Measurements from ENCODE around the gene ADRA2A.

The ADRA2A gene

DNA sequence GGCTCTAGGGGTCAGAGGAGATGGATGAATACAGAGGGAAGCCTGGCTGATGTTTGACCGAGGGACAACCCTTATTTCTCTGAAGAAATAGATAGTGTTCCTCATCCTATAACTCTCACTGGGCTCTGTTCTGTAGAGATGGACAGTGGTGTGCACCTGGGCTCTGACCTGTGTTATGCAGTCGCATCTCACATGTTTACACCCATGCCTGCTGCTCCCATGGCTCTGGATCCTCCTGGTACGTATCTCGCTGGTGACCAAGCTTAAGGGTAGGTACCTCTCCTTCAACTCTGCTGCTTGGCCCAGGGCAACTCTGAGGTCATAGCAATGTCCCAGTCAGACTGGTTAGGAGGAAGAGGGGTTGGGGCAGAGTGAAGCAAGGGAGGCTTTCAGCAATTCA lies 42.8 kb downstream of the ADRA2A start:
- H3K4me3 ChIP-seq (ENCODE audit: low read depth, low read length) = no peak overlapping the region
- H3K9me3 ChIP-seq (ENCODE audit: control insufficient read depth, insufficient read depth, low read depth, low read length) = no peaks in the 10 kb centered on the region; the same call in 1 of the 2 replicates
- H3K4me1 ChIP-seq (ENCODE audit: control insufficient read depth, insufficient read depth, low read length) = no peaks in the 10 kb centered on the region
- POLR2A ChIA-PET = no interaction called here
- H3K36me3 ChIP-seq (ENCODE audit: control insufficient read depth in 2 of 2, insufficient read depth in 1 of 2, low read length in 2 of 2) = no peaks in the 10 kb centered on the region
- no peak overlapping the region for H3K27ac ChIP-seq (ENCODE audit: extremely low read depth, low read depth, low read length)
- TF ChIP-seq OVOL3 (tag by site-specific recombination; IDR thresholded peaks at IDR 0.05) (no peak), ZNF514 (tag by site-specific recombination; IDR thresholded peaks at IDR 0.05) (no peak), ZNF701 (tag by site-specific recombination; IDR thresholded peaks at IDR 0.05) (no peak), ZNF335 (tag by site-specific recombination; conservative IDR thresholded peaks at IDR 0.05) (no peak), ZNF777 (tag by site-specific recombination; IDR thresholded peaks at IDR 0.05; ENCODE audit: borderline replicate concordance) (no peak), TCF7L2 (IDR thresholded peaks at IDR 0.05; ENCODE audit: borderline replicate concordance, low read depth, low read length) (no peak), ZNF660 (tag by site-specific recombination; IDR thresholded peaks at IDR 0.05) (no peak), ZNF677 (tag by site-specific recombination; IDR thresholded peaks at IDR 0.05) (no peak), SP3 (tag by site-specific recombination; IDR thresholded peaks at IDR 0.05) (no peak), ZNF311 (tag by site-specific recombination; IDR thresholded peaks at IDR 0.05; ENCODE audit: borderline replicate concordance) (no peak), HOXD13 (CRISPR knock-in tag; IDR thresholded peaks at IDR 0.05; ENCODE audit: borderline replicate concordance) (no peak)
- TF ChIP-seq, protein P1, sequence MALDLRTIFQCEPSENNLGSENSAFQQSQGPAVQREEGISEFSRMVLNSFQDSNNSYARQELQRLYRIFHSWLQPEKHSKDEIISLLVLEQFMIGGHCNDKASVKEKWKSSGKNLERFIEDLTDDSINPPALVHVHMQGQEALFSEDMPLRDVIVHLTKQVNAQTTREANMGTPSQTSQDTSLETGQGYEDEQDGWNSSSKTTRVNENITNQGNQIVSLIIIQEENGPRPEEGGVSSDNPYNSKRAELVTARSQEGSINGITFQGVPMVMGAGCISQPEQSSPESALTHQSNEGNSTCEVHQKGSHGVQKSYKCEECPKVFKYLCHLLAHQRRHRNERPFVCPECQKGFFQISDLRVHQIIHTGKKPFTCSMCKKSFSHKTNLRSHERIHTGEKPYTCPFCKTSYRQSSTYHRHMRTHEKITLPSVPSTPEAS (tag by site-specific recombination; IDR thresholded peaks at IDR 0.05) = no peak
- TF ChIP-seq, protein P2, sequence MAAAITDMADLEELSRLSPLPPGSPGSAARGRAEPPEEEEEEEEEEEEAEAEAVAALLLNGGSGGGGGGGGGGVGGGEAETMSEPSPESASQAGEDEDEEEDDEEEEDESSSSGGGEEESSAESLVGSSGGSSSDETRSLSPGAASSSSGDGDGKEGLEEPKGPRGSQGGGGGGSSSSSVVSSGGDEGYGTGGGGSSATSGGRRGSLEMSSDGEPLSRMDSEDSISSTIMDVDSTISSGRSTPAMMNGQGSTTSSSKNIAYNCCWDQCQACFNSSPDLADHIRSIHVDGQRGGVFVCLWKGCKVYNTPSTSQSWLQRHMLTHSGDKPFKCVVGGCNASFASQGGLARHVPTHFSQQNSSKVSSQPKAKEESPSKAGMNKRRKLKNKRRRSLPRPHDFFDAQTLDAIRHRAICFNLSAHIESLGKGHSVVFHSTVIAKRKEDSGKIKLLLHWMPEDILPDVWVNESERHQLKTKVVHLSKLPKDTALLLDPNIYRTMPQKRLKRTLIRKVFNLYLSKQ (tag by site-specific recombination; IDR thresholded peaks at IDR 0.05; ENCODE audit: borderline replicate concordance) = no peak
- CTCF ChIA-PET = no interaction called here

DNA sequence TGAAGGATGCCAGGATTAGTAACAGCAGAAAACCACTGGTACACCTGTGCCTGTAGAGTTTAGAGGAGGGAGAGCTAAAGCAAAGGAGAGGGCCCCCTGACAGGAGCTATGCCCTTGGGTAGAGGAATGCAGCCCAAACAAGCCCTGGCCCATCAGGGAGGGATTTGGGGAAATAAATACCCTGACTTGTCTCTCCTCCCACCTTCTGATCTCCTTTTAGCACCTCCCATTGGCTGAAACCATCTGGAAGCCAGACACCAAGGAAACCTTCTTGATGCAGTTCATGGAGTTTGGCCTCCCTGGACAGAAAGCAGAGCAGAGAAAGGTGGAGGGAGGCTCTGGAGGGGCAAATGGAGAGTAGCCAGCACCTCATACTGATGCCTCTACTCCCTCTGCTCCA lies 45.3 kb downstream of the ADRA2A start:
- POLR2A ChIA-PET = no interaction called here
- no peaks in the 10 kb centered on the region for H3K36me3 ChIP-seq (ENCODE audit: control insufficient read depth in 2 of 2, insufficient read depth in 1 of 2, low read length in 2 of 2)
- H3K9me3 ChIP-seq (ENCODE audit: control insufficient read depth, insufficient read depth, low read depth, low read length) = no peaks in the 10 kb centered on the region; the same call in 1 of the 2 replicates
- no peak overlapping the region for H3K4me3 ChIP-seq (ENCODE audit: low read depth, low read length)
- H3K4me1 ChIP-seq (ENCODE audit: control insufficient read depth, insufficient read depth, low read length) = no peaks in the 10 kb centered on the region; the same call in 1 of the 2 replicates
- CTCF ChIA-PET = no interaction called here
- H3K27ac ChIP-seq (ENCODE audit: extremely low read depth, low read depth, low read length) = no peak overlapping the region
- TF ChIP-seq, protein P3, sequence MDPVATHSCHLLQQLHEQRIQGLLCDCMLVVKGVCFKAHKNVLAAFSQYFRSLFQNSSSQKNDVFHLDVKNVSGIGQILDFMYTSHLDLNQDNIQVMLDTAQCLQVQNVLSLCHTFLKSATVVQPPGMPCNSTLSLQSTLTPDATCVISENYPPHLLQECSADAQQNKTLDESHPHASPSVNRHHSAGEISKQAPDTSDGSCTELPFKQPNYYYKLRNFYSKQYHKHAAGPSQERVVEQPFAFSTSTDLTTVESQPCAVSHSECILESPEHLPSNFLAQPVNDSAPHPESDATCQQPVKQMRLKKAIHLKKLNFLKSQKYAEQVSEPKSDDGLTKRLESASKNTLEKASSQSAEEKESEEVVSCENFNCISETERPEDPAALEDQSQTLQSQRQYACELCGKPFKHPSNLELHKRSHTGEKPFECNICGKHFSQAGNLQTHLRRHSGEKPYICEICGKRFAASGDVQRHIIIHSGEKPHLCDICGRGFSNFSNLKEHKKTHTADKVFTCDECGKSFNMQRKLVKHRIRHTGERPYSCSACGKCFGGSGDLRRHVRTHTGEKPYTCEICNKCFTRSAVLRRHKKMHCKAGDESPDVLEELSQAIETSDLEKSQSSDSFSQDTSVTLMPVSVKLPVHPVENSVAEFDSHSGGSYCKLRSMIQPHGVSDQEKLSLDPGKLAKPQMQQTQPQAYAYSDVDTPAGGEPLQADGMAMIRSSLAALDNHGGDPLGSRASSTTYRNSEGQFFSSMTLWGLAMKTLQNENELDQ (tag by site-specific recombination; IDR thresholded peaks at IDR 0.05; ENCODE audit: low read depth) = no peak
- TF ChIP-seq ZIC2 (tag by site-specific recombination; IDR thresholded peaks at IDR 0.05) (no peak), KLF7 (tag by site-specific recombination; IDR thresholded peaks at IDR 0.05; ENCODE audit: borderline replicate concordance) (no peak)
- TF ChIP-seq, protein P4, sequence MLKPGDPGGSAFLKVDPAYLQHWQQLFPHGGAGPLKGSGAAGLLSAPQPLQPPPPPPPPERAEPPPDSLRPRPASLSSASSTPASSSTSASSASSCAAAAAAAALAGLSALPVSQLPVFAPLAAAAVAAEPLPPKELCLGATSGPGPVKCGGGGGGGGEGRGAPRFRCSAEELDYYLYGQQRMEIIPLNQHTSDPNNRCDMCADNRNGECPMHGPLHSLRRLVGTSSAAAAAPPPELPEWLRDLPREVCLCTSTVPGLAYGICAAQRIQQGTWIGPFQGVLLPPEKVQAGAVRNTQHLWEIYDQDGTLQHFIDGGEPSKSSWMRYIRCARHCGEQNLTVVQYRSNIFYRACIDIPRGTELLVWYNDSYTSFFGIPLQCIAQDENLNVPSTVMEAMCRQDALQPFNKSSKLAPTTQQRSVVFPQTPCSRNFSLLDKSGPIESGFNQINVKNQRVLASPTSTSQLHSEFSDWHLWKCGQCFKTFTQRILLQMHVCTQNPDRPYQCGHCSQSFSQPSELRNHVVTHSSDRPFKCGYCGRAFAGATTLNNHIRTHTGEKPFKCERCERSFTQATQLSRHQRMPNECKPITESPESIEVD (tag by site-specific recombination; IDR thresholded peaks at IDR 0.05) = no peak
- TF ChIP-seq, protein P5, sequence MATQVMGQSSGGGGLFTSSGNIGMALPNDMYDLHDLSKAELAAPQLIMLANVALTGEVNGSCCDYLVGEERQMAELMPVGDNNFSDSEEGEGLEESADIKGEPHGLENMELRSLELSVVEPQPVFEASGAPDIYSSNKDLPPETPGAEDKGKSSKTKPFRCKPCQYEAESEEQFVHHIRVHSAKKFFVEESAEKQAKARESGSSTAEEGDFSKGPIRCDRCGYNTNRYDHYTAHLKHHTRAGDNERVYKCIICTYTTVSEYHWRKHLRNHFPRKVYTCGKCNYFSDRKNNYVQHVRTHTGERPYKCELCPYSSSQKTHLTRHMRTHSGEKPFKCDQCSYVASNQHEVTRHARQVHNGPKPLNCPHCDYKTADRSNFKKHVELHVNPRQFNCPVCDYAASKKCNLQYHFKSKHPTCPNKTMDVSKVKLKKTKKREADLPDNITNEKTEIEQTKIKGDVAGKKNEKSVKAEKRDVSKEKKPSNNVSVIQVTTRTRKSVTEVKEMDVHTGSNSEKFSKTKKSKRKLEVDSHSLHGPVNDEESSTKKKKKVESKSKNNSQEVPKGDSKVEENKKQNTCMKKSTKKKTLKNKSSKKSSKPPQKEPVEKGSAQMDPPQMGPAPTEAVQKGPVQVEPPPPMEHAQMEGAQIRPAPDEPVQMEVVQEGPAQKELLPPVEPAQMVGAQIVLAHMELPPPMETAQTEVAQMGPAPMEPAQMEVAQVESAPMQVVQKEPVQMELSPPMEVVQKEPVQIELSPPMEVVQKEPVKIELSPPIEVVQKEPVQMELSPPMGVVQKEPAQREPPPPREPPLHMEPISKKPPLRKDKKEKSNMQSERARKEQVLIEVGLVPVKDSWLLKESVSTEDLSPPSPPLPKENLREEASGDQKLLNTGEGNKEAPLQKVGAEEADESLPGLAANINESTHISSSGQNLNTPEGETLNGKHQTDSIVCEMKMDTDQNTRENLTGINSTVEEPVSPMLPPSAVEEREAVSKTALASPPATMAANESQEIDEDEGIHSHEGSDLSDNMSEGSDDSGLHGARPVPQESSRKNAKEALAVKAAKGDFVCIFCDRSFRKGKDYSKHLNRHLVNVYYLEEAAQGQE (tag by site-specific recombination; IDR thresholded peaks at IDR 0.05) = no peak
- TF ChIP-seq, protein P6, sequence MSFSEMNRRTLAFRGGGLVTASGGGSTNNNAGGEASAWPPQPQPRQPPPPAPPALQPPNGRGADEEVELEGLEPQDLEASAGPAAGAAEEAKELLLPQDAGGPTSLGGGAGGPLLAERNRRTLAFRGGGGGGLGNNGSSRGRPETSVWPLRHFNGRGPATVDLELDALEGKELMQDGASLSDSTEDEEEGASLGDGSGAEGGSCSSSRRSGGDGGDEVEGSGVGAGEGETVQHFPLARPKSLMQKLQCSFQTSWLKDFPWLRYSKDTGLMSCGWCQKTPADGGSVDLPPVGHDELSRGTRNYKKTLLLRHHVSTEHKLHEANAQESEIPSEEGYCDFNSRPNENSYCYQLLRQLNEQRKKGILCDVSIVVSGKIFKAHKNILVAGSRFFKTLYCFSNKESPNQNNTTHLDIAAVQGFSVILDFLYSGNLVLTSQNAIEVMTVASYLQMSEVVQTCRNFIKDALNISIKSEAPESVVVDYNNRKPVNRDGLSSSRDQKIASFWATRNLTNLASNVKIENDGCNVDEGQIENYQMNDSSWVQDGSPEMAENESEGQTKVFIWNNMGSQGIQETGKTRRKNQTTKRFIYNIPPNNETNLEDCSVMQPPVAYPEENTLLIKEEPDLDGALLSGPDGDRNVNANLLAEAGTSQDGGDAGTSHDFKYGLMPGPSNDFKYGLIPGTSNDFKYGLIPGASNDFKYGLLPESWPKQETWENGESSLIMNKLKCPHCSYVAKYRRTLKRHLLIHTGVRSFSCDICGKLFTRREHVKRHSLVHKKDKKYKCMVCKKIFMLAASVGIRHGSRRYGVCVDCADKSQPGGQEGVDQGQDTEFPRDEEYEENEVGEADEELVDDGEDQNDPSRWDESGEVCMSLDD (tag by site-specific recombination; IDR thresholded peaks at IDR 0.05) = no peak
- TF ChIP-seq, protein P7, sequence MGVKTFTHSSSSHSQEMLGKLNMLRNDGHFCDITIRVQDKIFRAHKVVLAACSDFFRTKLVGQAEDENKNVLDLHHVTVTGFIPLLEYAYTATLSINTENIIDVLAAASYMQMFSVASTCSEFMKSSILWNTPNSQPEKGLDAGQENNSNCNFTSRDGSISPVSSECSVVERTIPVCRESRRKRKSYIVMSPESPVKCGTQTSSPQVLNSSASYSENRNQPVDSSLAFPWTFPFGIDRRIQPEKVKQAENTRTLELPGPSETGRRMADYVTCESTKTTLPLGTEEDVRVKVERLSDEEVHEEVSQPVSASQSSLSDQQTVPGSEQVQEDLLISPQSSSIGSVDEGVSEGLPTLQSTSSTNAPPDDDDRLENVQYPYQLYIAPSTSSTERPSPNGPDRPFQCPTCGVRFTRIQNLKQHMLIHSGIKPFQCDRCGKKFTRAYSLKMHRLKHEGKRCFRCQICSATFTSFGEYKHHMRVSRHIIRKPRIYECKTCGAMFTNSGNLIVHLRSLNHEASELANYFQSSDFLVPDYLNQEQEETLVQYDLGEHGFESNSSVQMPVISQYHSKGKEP (tag by site-specific recombination; IDR thresholded peaks at IDR 0.05) = no peak

Measured in HEK293 (cell line).